DND-41 (cell line): ENCODE data around the gene CAPRIN2.

ENCODE experiments used
- CTCF ChIP-seq: IDR thresholded peaks from 2 replicates; pipeline ENCODE4 v1.5.1; 2012; ENCODE audit warnings: borderline replicate concordance, low read length, moderate library complexity, mild to moderate bottlenecking; ENCODE audit not compliant: poor library complexity, severe bottlenecking; ENCODE audit errors: extremely low read depth
- EZH2 ChIP-seq: IDR thresholded peaks from 3 replicates; pipeline ENCODE4 v1.6.1; 2012; ENCODE audit warnings: borderline replicate concordance, low read depth, mild to moderate bottlenecking, moderate library complexity, low read length, inconsistent platforms; ENCODE audit not compliant: severe bottlenecking

- TF ChIP-seq CTCF: no peak
- TF ChIP-seq EZH2: no peak
Measured at GRCh38 chr12:30764251-30764650, 9.5 kb upstream of the CAPRIN2 start.
